ENCODE data around the gene SULT4A1. TPM values are rescaled to one million over a fixed set of nuclear protein-coding genes. Genes with fewer than 3 reads are reported as not detected.

SULT4A1 gene
- total and polyA plus RNA-seq, 9 of the 15 experiments (the other 6 are each of a cell fraction or from before 2014, with no cell fraction given), result 0.03 to 0.20 (median 0.09) TPM; not detected in 3

- no peak for TF ChIP-seq MGA (IDR thresholded peaks at IDR 0.05)
- TF ChIP-seq, protein P1, sequence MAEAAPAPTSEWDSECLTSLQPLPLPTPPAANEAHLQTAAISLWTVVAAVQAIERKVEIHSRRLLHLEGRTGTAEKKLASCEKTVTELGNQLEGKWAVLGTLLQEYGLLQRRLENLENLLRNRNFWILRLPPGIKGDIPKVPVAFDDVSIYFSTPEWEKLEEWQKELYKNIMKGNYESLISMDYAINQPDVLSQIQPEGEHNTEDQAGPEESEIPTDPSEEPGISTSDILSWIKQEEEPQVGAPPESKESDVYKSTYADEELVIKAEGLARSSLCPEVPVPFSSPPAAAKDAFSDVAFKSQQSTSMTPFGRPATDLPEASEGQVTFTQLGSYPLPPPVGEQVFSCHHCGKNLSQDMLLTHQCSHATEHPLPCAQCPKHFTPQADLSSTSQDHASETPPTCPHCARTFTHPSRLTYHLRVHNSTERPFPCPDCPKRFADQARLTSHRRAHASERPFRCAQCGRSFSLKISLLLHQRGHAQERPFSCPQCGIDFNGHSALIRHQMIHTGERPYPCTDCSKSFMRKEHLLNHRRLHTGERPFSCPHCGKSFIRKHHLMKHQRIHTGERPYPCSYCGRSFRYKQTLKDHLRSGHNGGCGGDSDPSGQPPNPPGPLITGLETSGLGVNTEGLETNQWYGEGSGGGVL (CRISPR knock-in tag; IDR thresholded peaks at IDR 0.05), result no peak
- TF ChIP-seq, protein P2, sequence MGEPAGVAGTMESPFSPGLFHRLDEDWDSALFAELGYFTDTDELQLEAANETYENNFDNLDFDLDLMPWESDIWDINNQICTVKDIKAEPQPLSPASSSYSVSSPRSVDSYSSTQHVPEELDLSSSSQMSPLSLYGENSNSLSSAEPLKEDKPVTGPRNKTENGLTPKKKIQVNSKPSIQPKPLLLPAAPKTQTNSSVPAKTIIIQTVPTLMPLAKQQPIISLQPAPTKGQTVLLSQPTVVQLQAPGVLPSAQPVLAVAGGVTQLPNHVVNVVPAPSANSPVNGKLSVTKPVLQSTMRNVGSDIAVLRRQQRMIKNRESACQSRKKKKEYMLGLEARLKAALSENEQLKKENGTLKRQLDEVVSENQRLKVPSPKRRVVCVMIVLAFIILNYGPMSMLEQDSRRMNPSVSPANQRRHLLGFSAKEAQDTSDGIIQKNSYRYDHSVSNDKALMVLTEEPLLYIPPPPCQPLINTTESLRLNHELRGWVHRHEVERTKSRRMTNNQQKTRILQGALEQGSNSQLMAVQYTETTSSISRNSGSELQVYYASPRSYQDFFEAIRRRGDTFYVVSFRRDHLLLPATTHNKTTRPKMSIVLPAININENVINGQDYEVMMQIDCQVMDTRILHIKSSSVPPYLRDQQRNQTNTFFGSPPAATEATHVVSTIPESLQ (CRISPR knock-in tag; IDR thresholded peaks at IDR 0.05), result no peak
- TF ChIP-seq MTA1 (IDR thresholded peaks at IDR 0.05; ENCODE audit: borderline replicate concordance), result no peak
- TF ChIP-seq KDM5B (IDR thresholded peaks at IDR 0.05; ENCODE audit: insufficient replicate concordance, low read depth, low read length), result no peak
- TF ChIP-seq ZKSCAN3 (CRISPR knock-in tag; IDR thresholded peaks at IDR 0.05), result no peak
- no peak for TF ChIP-seq ZNF408 (CRISPR knock-in tag; IDR thresholded peaks at IDR 0.05; ENCODE audit: low read depth)
Measured at GRCh38 chr22:43893266-43893665, 31.0 kb upstream of the SULT4A1 start (continued).
